Ishikawa (cell line): ENCODE data around the gene AGPAT2.

Experiments
- CEBPB ChIP-seq: IDR thresholded peaks from 2 replicates; pipeline ENCODE4 v1.6.1; 2012
- CREB1 ChIP-seq: IDR thresholded peaks from 2 replicates; pipeline ENCODE4 v1.6.1; 2012; ENCODE audit warnings: low read depth
- EP300 ChIP-seq: IDR thresholded peaks from 2 replicates; pipeline ENCODE4 v1.6.1; 2012; ENCODE audit warnings: borderline replicate concordance
- FOXM1 ChIP-seq: IDR thresholded peaks from 2 replicates; pipeline ENCODE4 v1.6.1; 2012; ENCODE audit warnings: low read depth, borderline replicate concordance
- NFIC ChIP-seq: IDR thresholded peaks from 2 replicates; pipeline ENCODE4 v1.6.1; 2012
- RAD21 ChIP-seq: IDR thresholded peaks from 2 replicates; pipeline ENCODE4 v1.6.1; 2012; ENCODE audit warnings: low read depth
- REST ChIP-seq: IDR thresholded peaks from 2 replicates; pipeline ENCODE4 v1.6.1; 2012; ENCODE audit warnings: low read depth, mild to moderate bottlenecking
- TAF1 ChIP-seq: IDR thresholded peaks from 2 replicates; pipeline ENCODE4 v1.6.1; 2012; ENCODE audit warnings: low read depth, mild to moderate bottlenecking
- TCF12 ChIP-seq: IDR thresholded peaks from 2 replicates; pipeline ENCODE4 v1.6.1; 2012; ENCODE audit warnings: low read depth
- TEAD4 ChIP-seq: IDR thresholded peaks from 2 replicates; pipeline ENCODE4 v1.6.1; 2012
- YY1 ChIP-seq: IDR thresholded peaks from 2 replicates; pipeline ENCODE4 v1.6.1; 2012; ENCODE audit warnings: low read depth
- ZBTB7A ChIP-seq: IDR thresholded peaks from 2 replicates; pipeline ENCODE4 v1.6.1; 2012; ENCODE audit warnings: low read depth
- TF ChIP-seq, protein P1 (sequence below): IDR thresholded peaks from 2 replicates; pipeline ENCODE4 v1.6.1; 2012
- TF ChIP-seq, protein P2 (sequence below): IDR thresholded peaks from 2 replicates; pipeline ENCODE4 v1.6.1; 2012

DNA sequence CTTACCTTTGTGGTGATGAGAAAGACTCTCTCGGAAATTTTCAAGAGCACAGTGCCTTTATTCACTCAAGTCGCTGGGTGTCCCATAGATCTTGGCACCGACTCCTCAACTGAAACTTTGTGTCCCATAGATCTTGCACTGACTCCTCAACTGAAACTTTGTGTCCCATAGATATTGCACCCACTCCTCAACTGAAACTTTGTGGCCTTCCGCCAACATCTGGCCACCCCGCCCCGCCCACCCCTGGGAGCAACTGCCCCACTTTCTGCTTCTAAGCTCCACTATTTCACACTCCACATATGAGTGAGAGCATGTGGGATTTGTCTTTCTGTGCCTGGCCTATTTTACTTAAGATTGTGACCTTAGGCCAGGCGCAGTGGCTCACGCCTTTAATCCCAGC lies 37.2 kb downstream of the AGPAT2 start:
- TF ChIP-seq CEBPB (no peak), RAD21 (no peak), CREB1 (no peak), YY1 (no peak), TCF12 (no peak), REST (no peak), TEAD4 (no peak), EP300 (no peak), NFIC (no peak), FOXM1 (no peak), ZBTB7A (no peak), TAF1 (no peak)
- TF ChIP-seq, protein P1, sequence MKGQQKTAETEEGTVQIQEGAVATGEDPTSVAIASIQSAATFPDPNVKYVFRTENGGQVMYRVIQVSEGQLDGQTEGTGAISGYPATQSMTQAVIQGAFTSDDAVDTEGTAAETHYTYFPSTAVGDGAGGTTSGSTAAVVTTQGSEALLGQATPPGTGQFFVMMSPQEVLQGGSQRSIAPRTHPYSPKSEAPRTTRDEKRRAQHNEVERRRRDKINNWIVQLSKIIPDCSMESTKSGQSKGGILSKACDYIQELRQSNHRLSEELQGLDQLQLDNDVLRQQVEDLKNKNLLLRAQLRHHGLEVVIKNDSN, result no peak
- TF ChIP-seq, protein P2, sequence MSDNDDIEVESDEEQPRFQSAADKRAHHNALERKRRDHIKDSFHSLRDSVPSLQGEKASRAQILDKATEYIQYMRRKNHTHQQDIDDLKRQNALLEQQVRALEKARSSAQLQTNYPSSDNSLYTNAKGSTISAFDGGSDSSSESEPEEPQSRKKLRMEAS, result no peak
